Transverse colon (tissue), 4 donors: ENCODE data around the gene XCL1.
"Not testable (repeated sequence)": the region's sequence is repeated elsewhere in the genome, so short reads cannot be mapped to it uniquely, and the experiment has no call there.

Experiments
- EP300 ChIP-seq: sonication (generic); formaldehyde crosslinking; IDR thresholded peaks from one replicate; pipeline ENCODE4 v1.6.1; 2017; ENCODE audit warnings: antibody characterized with exemption, low read depth
- POLR2AphosphoS5 ChIP-seq, 3 donors: sonication (generic); formaldehyde crosslinking; IDR thresholded peaks; one replicate each; pipeline ENCODE4 v1.6.1; 2016; ENCODE audit warnings: antibody characterized with exemption in 3 of 3
- TF ChIP-seq, protein P1 (sequence below), 5 experiments: fragments of 200-600 bp in 3 of 5; fragments of 450-650 bp in 2 of 5; sonication (generic) in 3 of 5; IDR thresholded peaks; 1 replicate in 2 of 5; 2 replicates in 3 of 5; pipeline ENCODE4 v1.5.1; 2016 to 2017; ENCODE audit warnings: antibody characterized with exemption in 5 of 5, inconsistent platforms in 3 of 5, mild to moderate bottlenecking in 2 of 5, moderate library complexity in 1 of 5

DNA sequence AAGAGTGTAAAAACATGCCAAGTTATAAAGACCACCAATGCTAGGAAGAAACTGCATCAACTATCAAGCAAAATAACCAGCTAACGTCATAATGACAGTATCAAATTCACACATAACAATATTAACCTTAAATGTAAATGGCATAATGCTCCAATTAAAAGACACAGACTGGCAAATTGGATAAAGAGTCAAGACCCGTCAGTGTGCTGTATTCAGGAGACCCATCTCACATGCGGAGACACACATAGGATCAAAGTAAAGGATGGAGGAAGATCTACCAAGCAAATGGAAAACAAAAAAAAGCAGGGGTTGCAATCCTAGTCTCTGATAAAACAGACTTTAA is 29.9 kb upstream of the XCL1 start:
- TF ChIP-seq, protein P1, sequence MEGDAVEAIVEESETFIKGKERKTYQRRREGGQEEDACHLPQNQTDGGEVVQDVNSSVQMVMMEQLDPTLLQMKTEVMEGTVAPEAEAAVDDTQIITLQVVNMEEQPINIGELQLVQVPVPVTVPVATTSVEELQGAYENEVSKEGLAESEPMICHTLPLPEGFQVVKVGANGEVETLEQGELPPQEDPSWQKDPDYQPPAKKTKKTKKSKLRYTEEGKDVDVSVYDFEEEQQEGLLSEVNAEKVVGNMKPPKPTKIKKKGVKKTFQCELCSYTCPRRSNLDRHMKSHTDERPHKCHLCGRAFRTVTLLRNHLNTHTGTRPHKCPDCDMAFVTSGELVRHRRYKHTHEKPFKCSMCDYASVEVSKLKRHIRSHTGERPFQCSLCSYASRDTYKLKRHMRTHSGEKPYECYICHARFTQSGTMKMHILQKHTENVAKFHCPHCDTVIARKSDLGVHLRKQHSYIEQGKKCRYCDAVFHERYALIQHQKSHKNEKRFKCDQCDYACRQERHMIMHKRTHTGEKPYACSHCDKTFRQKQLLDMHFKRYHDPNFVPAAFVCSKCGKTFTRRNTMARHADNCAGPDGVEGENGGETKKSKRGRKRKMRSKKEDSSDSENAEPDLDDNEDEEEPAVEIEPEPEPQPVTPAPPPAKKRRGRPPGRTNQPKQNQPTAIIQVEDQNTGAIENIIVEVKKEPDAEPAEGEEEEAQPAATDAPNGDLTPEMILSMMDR (IDR thresholded peaks at IDR 0.05), result not testable (repeated sequence)
- TF ChIP-seq POLR2AphosphoS5 (IDR thresholded peaks at IDR 0.05); EP300: not testable (repeated sequence)
